Stimulated activated CD8-positive, alpha-beta memory T cell treated with anti-CD3 and anti-CD28 coated beads, Interleukin-7, amount 100 ng/mL, for 48 hours (primary cell): ENCODE results near the gene PCK1.

Experiments
- DNase-seq, 2 donors: peaks; one replicate each; pipeline ENCODE4 v3.0.0-alpha.2; 2020; ENCODE audit warnings: low read depth in 1 of 2; ENCODE audit errors: extremely low read depth in 1 of 2

PCK1 gene

GRCh38 chr20:57536120-57536708 is 24.7 kb upstream of the PCK1 start:
- no peak for DNase-seq

- DNase-seq: no peak
Observed at GRCh38 chr20:57536771-57537724, 23.9 kb upstream of the PCK1 start.

GRCh38 chr20:57537822-57538221 is 23.1 kb upstream of the PCK1 start:
- DNase-seq: no peak

GRCh38 chr20:57539889-57540288 is 21.0 kb upstream of the PCK1 start:
- no peak for DNase-seq

GRCh38 chr20:57540890-57541580 is 19.9 kb upstream of the PCK1 start:
- no peak for DNase-seq

GRCh38 chr20:57543754-57544153 is 17.2 kb upstream of the PCK1 start:
- no peak for DNase-seq

- no peak for DNase-seq
Observed at GRCh38 chr20:57544838-57545564, 15.9 kb upstream of the PCK1 start.

GRCh38 chr20:57545927-57546662 is 14.8 kb upstream of the PCK1 start:
- DNase-seq: no peak

- DNase-seq: no peak
Observed at GRCh38 chr20:57546956-57547649, 13.8 kb upstream of the PCK1 start.

GRCh38 chr20:57548177-57549058 is 12.5 kb upstream of the PCK1 start:
- no peak for DNase-seq

GRCh38 chr20:57552471-57552870 is 8.4 kb upstream of the PCK1 start:
- DNase-seq: no peak

GRCh38 chr20:57553376-57554018 is 7.4 kb upstream of the PCK1 start:
- no peak for DNase-seq

GRCh38 chr20:57555457-57556184 is 5.3 kb upstream of the PCK1 start:
- no peak for DNase-seq

- no peak for DNase-seq
Observed at GRCh38 chr20:57556980-57557274, 4.0 kb upstream of the PCK1 start.

GRCh38 chr20:57557926-57558613 is 2.8 kb upstream of the PCK1 start:
- DNase-seq: no peak

- no peak for DNase-seq
Observed at GRCh38 chr20:57558614-57559288, 2.2 kb upstream of the PCK1 start.

GRCh38 chr20:57559289-57559634 is 1.6 kb upstream of the PCK1 start:
- DNase-seq: no peak
